PFSK-1 (cell line): ENCODE data around the gene TMPRSS4.

Experiments
- FOXP2 ChIP-seq: optimal IDR thresholded peaks from 2 replicates; pipeline ENCODE3; 2011; ENCODE audit warnings: borderline replicate concordance, control low read depth, inconsistent platforms; ENCODE audit not compliant: insufficient read depth; ENCODE audit errors: extremely low read length, extremely low read depth
- POLR2AphosphoS5 ChIP-seq: IDR thresholded peaks from 2 replicates; pipeline ENCODE4 v1.6.1; 2012; ENCODE audit warnings: low read depth, mild to moderate bottlenecking, control low read depth, low read length, moderate library complexity
- SIN3A ChIP-seq: IDR thresholded peaks from 2 replicates; pipeline ENCODE4 v1.6.1; 2012; ENCODE audit warnings: mild to moderate bottlenecking, low read length, moderate library complexity, borderline replicate concordance; ENCODE audit not compliant: insufficient read depth
- TAF1 ChIP-seq: IDR thresholded peaks from 2 replicates; pipeline ENCODE4 v1.6.1; 2012; ENCODE audit warnings: low read length, control low read depth, borderline replicate concordance; ENCODE audit not compliant: insufficient read depth
- TF ChIP-seq, protein P1 (sequence below), 2 experiments: IDR thresholded peaks; 2 replicates each; pipeline versions ENCODE4 v1.6.1 to v1.8.0; 2011 to 2012; ENCODE audit warnings: low read depth in 2 of 2, low read length in 2 of 2, control low read depth in 1 of 2, inconsistent platforms in 1 of 2, mild to moderate bottlenecking in 1 of 2, moderate library complexity in 1 of 2; ENCODE audit not compliant: insufficient read depth in 1 of 2

TMPRSS4 gene

DNA sequence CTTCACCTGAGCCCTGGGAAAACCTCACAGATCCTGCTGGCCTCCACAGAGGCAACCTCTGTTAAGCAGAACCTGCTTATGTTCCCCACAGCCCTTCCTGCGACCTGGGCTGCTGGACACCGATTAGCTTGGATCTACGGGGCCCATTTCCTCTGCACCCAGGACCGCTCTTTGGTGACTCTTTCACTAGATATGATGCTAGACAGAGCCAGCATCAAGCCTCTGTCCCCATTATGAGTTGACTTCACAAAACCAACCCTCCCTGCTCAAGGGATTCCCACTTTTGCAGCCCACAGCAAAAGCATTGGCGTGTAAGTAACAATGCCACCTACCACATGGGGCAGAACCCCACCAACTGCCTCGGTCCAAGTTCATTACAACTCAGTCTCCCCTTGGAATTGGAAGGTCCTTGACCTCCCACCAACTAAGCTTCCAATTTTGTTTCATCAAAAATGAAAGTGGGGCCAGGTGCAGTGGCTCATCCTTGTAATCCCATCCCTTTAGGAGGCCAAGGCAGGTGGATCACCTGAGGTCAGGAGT lies 15.2 kb upstream of the TMPRSS4 start:
- no peak for TF ChIP-seq SIN3A
- TF ChIP-seq POLR2AphosphoS5, result no peak
- no peak for TF ChIP-seq TAF1
- TF ChIP-seq, protein P1, sequence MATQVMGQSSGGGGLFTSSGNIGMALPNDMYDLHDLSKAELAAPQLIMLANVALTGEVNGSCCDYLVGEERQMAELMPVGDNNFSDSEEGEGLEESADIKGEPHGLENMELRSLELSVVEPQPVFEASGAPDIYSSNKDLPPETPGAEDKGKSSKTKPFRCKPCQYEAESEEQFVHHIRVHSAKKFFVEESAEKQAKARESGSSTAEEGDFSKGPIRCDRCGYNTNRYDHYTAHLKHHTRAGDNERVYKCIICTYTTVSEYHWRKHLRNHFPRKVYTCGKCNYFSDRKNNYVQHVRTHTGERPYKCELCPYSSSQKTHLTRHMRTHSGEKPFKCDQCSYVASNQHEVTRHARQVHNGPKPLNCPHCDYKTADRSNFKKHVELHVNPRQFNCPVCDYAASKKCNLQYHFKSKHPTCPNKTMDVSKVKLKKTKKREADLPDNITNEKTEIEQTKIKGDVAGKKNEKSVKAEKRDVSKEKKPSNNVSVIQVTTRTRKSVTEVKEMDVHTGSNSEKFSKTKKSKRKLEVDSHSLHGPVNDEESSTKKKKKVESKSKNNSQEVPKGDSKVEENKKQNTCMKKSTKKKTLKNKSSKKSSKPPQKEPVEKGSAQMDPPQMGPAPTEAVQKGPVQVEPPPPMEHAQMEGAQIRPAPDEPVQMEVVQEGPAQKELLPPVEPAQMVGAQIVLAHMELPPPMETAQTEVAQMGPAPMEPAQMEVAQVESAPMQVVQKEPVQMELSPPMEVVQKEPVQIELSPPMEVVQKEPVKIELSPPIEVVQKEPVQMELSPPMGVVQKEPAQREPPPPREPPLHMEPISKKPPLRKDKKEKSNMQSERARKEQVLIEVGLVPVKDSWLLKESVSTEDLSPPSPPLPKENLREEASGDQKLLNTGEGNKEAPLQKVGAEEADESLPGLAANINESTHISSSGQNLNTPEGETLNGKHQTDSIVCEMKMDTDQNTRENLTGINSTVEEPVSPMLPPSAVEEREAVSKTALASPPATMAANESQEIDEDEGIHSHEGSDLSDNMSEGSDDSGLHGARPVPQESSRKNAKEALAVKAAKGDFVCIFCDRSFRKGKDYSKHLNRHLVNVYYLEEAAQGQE (IDR thresholded peaks at IDR 0.05; ENCODE audit: insufficient read depth in 1 of 2, low read depth in 2 of 2, low read length in 2 of 2), result no peak
- TF ChIP-seq FOXP2, result no peak

DNA sequence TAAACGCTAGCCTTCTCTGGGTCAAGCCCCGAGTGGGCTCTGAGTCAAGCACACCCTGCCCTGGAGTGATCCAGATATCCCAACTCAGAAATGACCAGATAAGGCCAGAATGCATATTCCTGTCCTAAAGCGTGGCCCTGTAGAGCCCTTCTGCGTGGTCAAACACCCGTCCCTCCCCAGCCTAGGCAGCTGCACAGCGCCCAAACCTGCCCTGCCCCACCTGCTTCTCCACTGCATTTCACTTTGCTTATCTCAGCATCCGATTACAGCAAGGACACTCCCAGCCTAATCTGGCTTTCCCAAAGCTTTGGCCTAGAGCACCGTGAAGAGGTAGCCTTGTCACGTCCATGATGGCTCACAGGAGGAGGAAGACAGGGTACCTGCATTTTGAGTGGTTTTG lies 11.9 kb upstream of the TMPRSS4 start:
- TF ChIP-seq POLR2AphosphoS5 (no peak), TAF1 (no peak), SIN3A (no peak), FOXP2 (no peak)
- TF ChIP-seq, protein P1 (IDR thresholded peaks at IDR 0.05; ENCODE audit: insufficient read depth in 1 of 2, low read depth in 2 of 2, low read length in 2 of 2), result no peak

DNA sequence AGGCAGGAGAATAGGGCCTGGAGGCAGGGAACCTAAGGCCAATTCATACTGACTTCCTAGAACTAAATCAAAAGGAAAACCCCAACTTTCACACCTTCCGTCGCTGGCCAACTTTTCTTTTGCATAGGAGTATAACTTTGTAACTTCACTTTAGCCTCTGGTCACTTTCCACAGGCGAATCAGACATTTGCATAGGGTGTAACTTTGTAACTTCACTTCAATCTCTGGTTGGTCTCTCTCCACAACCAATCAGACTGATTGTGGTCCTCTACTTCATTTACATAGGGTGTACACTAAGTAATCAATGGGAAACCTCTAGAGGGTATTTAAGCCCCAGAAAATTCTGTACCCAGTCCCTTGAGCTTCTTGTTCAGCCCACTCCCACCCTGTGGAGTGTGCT lies 11.5 kb upstream of the TMPRSS4 start:
- TF ChIP-seq SIN3A, result no peak
- no peak for TF ChIP-seq FOXP2
- no peak for TF ChIP-seq TAF1
- TF ChIP-seq POLR2AphosphoS5, result no peak
- TF ChIP-seq, protein P1 (IDR thresholded peaks at IDR 0.05; ENCODE audit: insufficient read depth in 1 of 2, low read depth in 2 of 2, low read length in 2 of 2), result no peak

DNA sequence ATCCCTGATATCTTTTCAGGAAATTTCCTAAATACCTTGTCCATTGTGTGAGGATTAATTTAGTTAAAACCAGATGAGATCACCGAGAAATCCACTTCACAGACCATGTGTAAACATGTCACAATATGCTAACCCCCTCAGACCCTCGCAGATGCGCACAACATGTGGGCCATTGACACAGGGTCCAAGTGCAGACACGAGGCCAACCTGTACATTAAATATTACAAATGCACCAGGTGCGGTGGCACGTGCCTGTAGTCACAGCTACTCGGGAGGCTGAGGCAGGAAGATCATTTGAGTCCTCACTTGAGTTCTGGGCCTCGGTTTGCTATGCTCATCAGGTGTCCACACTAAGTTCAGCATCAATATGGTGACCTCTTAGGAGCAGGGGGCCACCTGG lies 9.9 kb upstream of the TMPRSS4 start:
- no peak for TF ChIP-seq FOXP2
- TF ChIP-seq, protein P1 (IDR thresholded peaks at IDR 0.05; ENCODE audit: insufficient read depth in 1 of 2, low read depth in 2 of 2, low read length in 2 of 2), result no peak
- TF ChIP-seq SIN3A, result no peak
